C4-2B (cell line): ENCODE data around the gene CD164L2.
"Not testable (repeated sequence)": the region's sequence is repeated elsewhere in the genome, so short reads cannot be mapped to it uniquely, and the experiment has no call there.

Experiments used
- H3K27ac ChIP-seq: fragments of 450-650 bp; 2 replicates; pipeline ENCODE4 v1.5.1; 2017
- CTCF ChIP-seq: fragments of 450-650 bp; conservative IDR thresholded peaks from 2 replicates; pipeline ENCODE4 v1.5.1; 2017; ENCODE audit warnings: mild to moderate bottlenecking
- ZFX ChIP-seq: fragments of 450-650 bp; IDR thresholded peaks from 2 replicates; pipeline ENCODE4 v1.6.1; 2017

Gene CD164L2

GRCh38 chr1:27383039-27383605 is at the start of gene CD164L2:
CD164L2 (minus strand) TSS chr1:27383333; CDS start chr1:27383239, 94 bp downstream.
- no peak for TF ChIP-seq CTCF
- no peak for TF ChIP-seq ZFX
- peak within 1 kb of the TSS; percentile 36 for H3K27ac ChIP-seq

- not testable (repeated sequence) for H3K27ac ChIP-seq
Measured at GRCh38 chr1:27432725-27433124, 49.6 kb upstream of the CD164L2 start.

- H3K27ac ChIP-seq, result no peak overlapping the region
- TF ChIP-seq ZFX (no peak), CTCF (no peak)
Measured at GRCh38 chr1:27431601-27431940, 48.4 kb upstream of the CD164L2 start.

- H3K27ac ChIP-seq, result no peak overlapping the region
- TF ChIP-seq CTCF (no peak), ZFX (no peak)
Measured at GRCh38 chr1:27430903-27431600, 47.9 kb upstream of the CD164L2 start.

- TF ChIP-seq CTCF, result no peak
- no peak for TF ChIP-seq ZFX
- no peak overlapping the region for H3K27ac ChIP-seq
Measured at GRCh38 chr1:27429029-27429425, 45.9 kb upstream of the CD164L2 start.

GRCh38 chr1:27428316-27429028 is 45.3 kb upstream of the CD164L2 start:
- H3K27ac ChIP-seq, result no peak overlapping the region
- TF ChIP-seq CTCF (no peak), ZFX (no peak)

GRCh38 chr1:27427816-27428315 is 44.7 kb upstream of the CD164L2 start:
- no peak overlapping the region for H3K27ac ChIP-seq
- TF ChIP-seq ZFX (no peak), CTCF (no peak)
